Activated T-cell treated with anti-CD3 and anti-CD28 coated beads for 24 hours (primary cell): Measurements from ENCODE around the gene TRABD.
"Not testable (repeated sequence)": the region's sequence is repeated elsewhere in the genome, so short reads cannot be mapped to it uniquely, and the experiment has no call there.

Experiments used
- DNase-seq: peaks from one replicate; pipeline ENCODE4 v3.0.0-alpha.2; 2020; ENCODE audit warnings: low read depth

TRABD gene

GRCh38 chr22:50202130-50202666 lies 16.5 kb downstream of the TRABD start:
- DNase-seq: no peak

GRCh38 chr22:50203288-50203687 lies 17.6 kb downstream of the TRABD start:
- DNase-seq: no peak

- DNase-seq: no peak
These were observed 18.9 kb downstream of the TRABD start for GRCh38 chr22:50204571-50204970.

- DNase-seq: not testable (repeated sequence)
These were observed 19.3 kb downstream of the TRABD start for GRCh38 chr22:50204998-50205397.

GRCh38 chr22:50205781-50206569 lies 20.3 kb downstream of the TRABD start:
- no peak for DNase-seq

GRCh38 chr22:50206599-50206998 lies 20.9 kb downstream of the TRABD start:
- DNase-seq: no peak

GRCh38 chr22:50207383-50208140 lies 21.8 kb downstream of the TRABD start:
- no peak for DNase-seq

- no peak for DNase-seq
These were observed 22.8 kb downstream of the TRABD start for GRCh38 chr22:50208430-50208938.

- no peak for DNase-seq
These were observed 23.5 kb downstream of the TRABD start for GRCh38 chr22:50208939-50209892.

- peak; percentile 51 for DNase-seq
These were observed 24.2 kb downstream of the TRABD start for GRCh38 chr22:50209893-50210292.

GRCh38 chr22:50210378-50211139 lies 24.8 kb downstream of the TRABD start:
- no peak for DNase-seq

GRCh38 chr22:50211147-50211546 lies 25.4 kb downstream of the TRABD start:
- DNase-seq: no peak

GRCh38 chr22:50213263-50213662 lies 27.6 kb downstream of the TRABD start:
- no peak for DNase-seq

GRCh38 chr22:50215297-50216054 lies 29.8 kb downstream of the TRABD start:
- DNase-seq: no peak

- DNase-seq: no peak
These were observed 30.5 kb downstream of the TRABD start for GRCh38 chr22:50216055-50216683.

GRCh38 chr22:50216684-50217520 lies 31.2 kb downstream of the TRABD start:
- DNase-seq: no peak

- no peak for DNase-seq
These were observed 31.9 kb downstream of the TRABD start for GRCh38 chr22:50217543-50218152.
